ENCODE data around the gene ADH1A. TPM values are rescaled to one million over a fixed set of nuclear protein-coding genes. Genes with fewer than 3 reads are reported as not detected.
A peak's percentile ranks its signal among the peaks of the same experiment; 100 is the strongest.
"Not testable (repeated sequence)": the region's sequence is repeated elsewhere in the genome, so short reads cannot be mapped to it uniquely, and the experiment has no call there.

Gene ADH1A
- total RNA-seq, 6 experiments from 2014 or later, result 72.1 to 676 (median 323) TPM

- H3K27me3 ChIP-seq, result no peaks in the 10 kb centered on the region
- peak overlapping the region in 2 of 3 donors; percentile 84 to 86 for H3K27ac ChIP-seq
- no peaks in the 10 kb centered on the region for H3K9me3 ChIP-seq
- peaks cover 0 to 20% (median 8%) of the 10 kb centered on the region in 4 donors for H3K36me3 ChIP-seq
- peak overlapping the region in 1 of 3 donors; percentile 17 for H3K4me3 ChIP-seq
- intact Hi-C loops (cut with DNase I), result no loop called here
- TF ChIP-seq CTCF (IDR thresholded peaks at IDR 0.05), result no peak
- peak in 2 of 3 donors; percentile 59 to 80 for DNase-seq
- peaks cover 0 to 40% (median 18%) of the 10 kb centered on the region in 4 donors for H3K4me1 ChIP-seq
- ATAC-seq, result peak; percentile 73 to 89 (median 78)
- WGBS (ENCODE audit: insufficient coverage, low coverage, low lambda C conversion rate, missing lambda C conversion rate), result 11% methylated on average over 1 of the region's 1 CpG
These were observed 33.0 kb upstream of the ADH1A start for GRCh38 chr4:99323756-99324155.

GRCh38 chr4:99321241-99322191 is 30.7 kb upstream of the ADH1A start, which contains the start of gene ADH1B:
Gene ADH1B (minus strand): TSS chr4:99321401. CDS start chr4:99321331, 70 bp downstream.
- Histone ChIP-seq H3K9me3 (no peaks in the 10 kb centered on the region), H3K27me3 (no peaks in the 10 kb centered on the region), H3K4me1 (peaks cover 0 to 52% (median 23%) of the 10 kb centered on the region in 4 donors), H3K36me3 (peaks cover 0 to 42% (median 19%) of the 10 kb centered on the region in 4 donors), H3K27ac (peak within 1 kb of the TSS; percentile 5 to 90 (median 86)), H3K4me3 (peak within 1 kb of the TSS; percentile 3 to 64 (median 62))
- DNase-seq (peak in 2 of 3 donors; percentile 54 to 64), ATAC-seq (peak; percentile 8 to 57 (median 28))
- 16% methylated on average over 8 of the region's 8 CpGs for WGBS (ENCODE audit: insufficient coverage, low coverage, low lambda C conversion rate, missing lambda C conversion rate)
- TF ChIP-seq CTCF (IDR thresholded peaks at IDR 0.05), result no peak
- peak; percentile 60 for TF ChIP-seq POLR2A (IDR thresholded peaks at IDR 0.05)
- intact Hi-C loops (cut with DNase I), result no loop called here

GRCh38 chr4:99317811-99318210 is 27.0 kb upstream of the ADH1A start:
- ATAC-seq (peak; percentile 8 to 59 (median 24)), DNase-seq (peak in 2 of 3 donors; percentile 61 to 68)
- peaks cover 0 to 79% (median 37%) of the 10 kb centered on the region in 4 donors for H3K36me3 ChIP-seq
- H3K9me3 ChIP-seq; H3K27me3 ChIP-seq; intact Hi-C loops (cut with DNase I): not testable (repeated sequence)
- peak overlapping the region in 2 of 3 donors; percentile 62 to 64 for H3K4me3 ChIP-seq
- WGBS (ENCODE audit: insufficient coverage, low coverage, low lambda C conversion rate, missing lambda C conversion rate), result 27% methylated on average over 5 of the region's 8 CpGs
- H3K27ac ChIP-seq, result peak overlapping the region; percentile 7 to 90 (median 86)
- peaks cover 0 to 25% (median 11%) of the 10 kb centered on the region in 4 donors for H3K4me1 ChIP-seq

- peak overlapping the region; percentile 7 to 90 (median 86) for H3K27ac ChIP-seq
- no peak for DNase-seq
- 33% methylated on average over 3 of the region's 3 CpGs for WGBS (ENCODE audit: insufficient coverage, low coverage, low lambda C conversion rate, missing lambda C conversion rate)
- H3K27me3 ChIP-seq, result no peaks in the 10 kb centered on the region
- intact Hi-C loops (cut with DNase I), result no loop called here
- H3K36me3 ChIP-seq, result peaks cover 0 to 84% (median 40%) of the 10 kb centered on the region in 4 donors
- peak overlapping the region in 1 of 3 donors; percentile 62 for H3K4me3 ChIP-seq
- TF ChIP-seq POLR2A (IDR thresholded peaks at IDR 0.05) (no peak), CTCF (IDR thresholded peaks at IDR 0.05) (no peak)
- ATAC-seq, result peak in 3 of 4 donors; percentile 1 to 60 (median 18)
- no peaks in the 10 kb centered on the region for H3K9me3 ChIP-seq
- H3K4me1 ChIP-seq, result peaks cover 0 to 20% (median 9%) of the 10 kb centered on the region in 4 donors
These were observed 26.6 kb upstream of the ADH1A start for GRCh38 chr4:99317354-99317753.
